HepG2 (cell line): ENCODE results near the gene EPB41L4A. TPM values are rescaled to one million over a fixed set of nuclear protein-coding genes. Genes with fewer than 3 reads are reported as not detected.

Source experiments
- ATAC-seq: fragments of 200-7000 bp; cut with Tn5 transposase; 3 replicates; pipeline ENCODE4 v1.9.1; 2020; ENCODE audit warnings: mild to moderate bottlenecking, moderate library complexity
- BruUV-seq: library from RNA; stranded (reverse); fragments of 400-500 nt; replicated peaks from 2 replicates; lab custom pipeline; 2021; lab: Mats Ljungman, UMichigan
- CTCF ChIA-PET: fragments of 300-600 bp; formaldehyde crosslinking; extraction: SDS; loops from one replicate; lab custom pipeline; 2021; ENCODE audit warnings: low total read pairs, inconsistent platforms, low intra/inter-chr PET ratio; lab: Yijun Ruan, JAX
- POLR2A ChIA-PET: fragments of 350-600 bp; sonication (Branson Sonifier 250); formaldehyde crosslinking; loops from one replicate; lab custom pipeline; 2020; ENCODE audit warnings: antibody characterized with exemption, inconsistent platforms; lab: Yijun Ruan, JAX
- DNase-seq: peaks from one replicate; pipeline ENCODE4 v3.0.0-alpha.2; 2015; ENCODE audit warnings: low spot score
- FAIRE-seq: peaks from 3 replicates; lab custom pipeline; 2011; peaks lifted over from hg19 to GRCh38; lab: Jason Lieb, UNC
- H2AFZ ChIP-seq: one replicate; pipeline ENCODE4 v1.6.1; 2011; ENCODE audit warnings: low read length, inconsistent platforms
- H3K27ac ChIP-seq: fragments of 300-600 bp; 3 replicates; pipeline ENCODE4 v1.8.0; 2011; ENCODE audit warnings: mixed run types, mild to moderate bottlenecking, mixed read lengths, low read length, inconsistent platforms; ENCODE audit not compliant: insufficient read depth; ENCODE audit errors: extremely low read length
- H3K27me3 ChIP-seq, 2 experiments: fragments of 200-600 bp in 1 of 2; 2 replicates in 1 of 2; 3 replicates in 1 of 2; pipeline versions ENCODE4 v1.6.0 to v1.8.0; 2011; ENCODE audit warnings: low read length in 2 of 2, mild to moderate bottlenecking in 2 of 2, moderate library complexity in 2 of 2, inconsistent platforms in 1 of 2; ENCODE audit not compliant: insufficient read depth in 2 of 2, control insufficient read depth in 1 of 2
- H3K36me3 ChIP-seq, 2 experiments: fragments of 200-600 bp in 1 of 2; replicated peaks in 1 of 2; 2 replicates in 1 of 2; 3 replicates in 1 of 2; pipeline versions ENCODE4 v1.5.1 to v1.8.0; 2011; ENCODE audit warnings: low read length in 2 of 2, inconsistent platforms in 1 of 2; ENCODE audit not compliant: insufficient read depth in 2 of 2, control insufficient read depth in 1 of 2
- H3K4me1 ChIP-seq: 2 replicates; pipeline ENCODE4 v1.5.1; 2012; ENCODE audit warnings: low read length, inconsistent platforms; ENCODE audit not compliant: insufficient read depth
- H3K4me2 ChIP-seq: 2 replicates; pipeline ENCODE4 v1.6.0; 2011; ENCODE audit warnings: low read depth, low read length, inconsistent platforms
- H3K4me3 ChIP-seq, 3 experiments: fragments of 200-600 bp in 1 of 3; sonication (generic), shearing (Covaris generic) in 1 of 3; replicated peaks in 1 of 3; 2 replicates each; pipeline ENCODE4 v1.5.1; 2011 to 2016; ENCODE audit warnings: low read length in 3 of 3, inconsistent platforms in 2 of 3, low read depth in 2 of 3, mild to moderate bottlenecking in 2 of 3, control low read depth in 1 of 3, mixed read lengths in 1 of 3; ENCODE audit not compliant: insufficient read depth in 1 of 3
- H3K79me2 ChIP-seq: one replicate; pipeline ENCODE4 v1.6.1; 2011; ENCODE audit warnings: low read length, inconsistent platforms; ENCODE audit not compliant: insufficient read depth
- H3K9ac ChIP-seq: 2 replicates; pipeline ENCODE4 v1.6.0; 2011; ENCODE audit warnings: mild to moderate bottlenecking, low read depth, low read length, inconsistent platforms; ENCODE audit not compliant: insufficient read depth
- H3K9me3 ChIP-seq: 2 replicates; pipeline ENCODE4 v1.5.1; 2012; ENCODE audit warnings: mild to moderate bottlenecking, low read length
- H4K20me1 ChIP-seq: 2 replicates; pipeline ENCODE4 v1.6.0; 2011; ENCODE audit warnings: inconsistent platforms, mild to moderate bottlenecking, low read length, moderate library complexity; ENCODE audit not compliant: insufficient read depth
- ARNTL ChIP-seq: sonication (generic); formaldehyde crosslinking; IDR thresholded peaks from 2 replicates; pipeline ENCODE4 v1.4.0; 2020; ENCODE audit warnings: mild to moderate bottlenecking, missing genetic modification reagents
- BCL6 ChIP-seq: IDR thresholded peaks from 2 replicates; pipeline ENCODE4 v1.6.1; 2016; ENCODE audit warnings: missing genetic modification reagents, missing compliant biosample characterization
- GTF3A ChIP-seq: sonication (generic); formaldehyde crosslinking; conservative IDR thresholded peaks from 2 replicates; pipeline ENCODE4 v1.4.0; 2020; ENCODE audit warnings: mild to moderate bottlenecking, missing genetic modification reagents
- MTF1 ChIP-seq: sonication (generic); formaldehyde crosslinking; IDR thresholded peaks from 2 replicates; pipeline ENCODE4 v1.5.0; 2020; ENCODE audit warnings: missing genetic modification reagents
- MZF1 ChIP-seq: sonication (generic); formaldehyde crosslinking; IDR thresholded peaks from 2 replicates; pipeline ENCODE4 v1.8.1; 2023; ENCODE audit warnings: mild to moderate bottlenecking, missing genetic modification reagents, borderline replicate concordance
- NFAT5 ChIP-seq: sonication (generic); formaldehyde crosslinking; IDR thresholded peaks from 2 replicates; pipeline ENCODE4 v1.4.0; 2020; ENCODE audit warnings: missing genetic modification reagents
- NFKB2 ChIP-seq: sonication (generic); formaldehyde crosslinking; IDR thresholded peaks from 2 replicates; pipeline ENCODE4 v1.4.0; 2020; ENCODE audit warnings: missing genetic modification reagents, borderline replicate concordance
- PAX8 ChIP-seq: sonication (generic); formaldehyde crosslinking; IDR thresholded peaks from 2 replicates; pipeline ENCODE4 v1.8.0; 2022; ENCODE audit warnings: mild to moderate bottlenecking, missing genetic modification reagents, borderline replicate concordance
- POLR2AphosphoS5 ChIP-seq: IDR thresholded peaks from 2 replicates; pipeline ENCODE4 v1.6.1; 2012; ENCODE audit warnings: low read depth, low read length
- TCF12 ChIP-seq, 2 experiments: fragments of 450-650 bp in 1 of 2; sonication (generic) in 1 of 2; formaldehyde crosslinking in 1 of 2; IDR thresholded peaks; 2 replicates each; pipeline versions ENCODE4 v1.6.1 to v1.8.0; 2017 to 2022; ENCODE audit warnings: antibody characterized with exemption in 1 of 2, mild to moderate bottlenecking in 1 of 2, missing genetic modification reagents in 1 of 2, moderate library complexity in 1 of 2
- TGIF2 ChIP-seq: IDR thresholded peaks from 2 replicates; pipeline ENCODE4 v1.6.1; 2016; ENCODE audit warnings: control low read depth, missing compliant biosample characterization
- ZNF121 ChIP-seq: sonication (generic); formaldehyde crosslinking; IDR thresholded peaks from 2 replicates; pipeline ENCODE4 v1.5.0; 2020; ENCODE audit warnings: mild to moderate bottlenecking, missing genetic modification reagents
- ZNF670 ChIP-seq: sonication (generic); formaldehyde crosslinking; IDR thresholded peaks from 2 replicates; pipeline ENCODE4 v1.8.0; 2022; ENCODE audit warnings: mild to moderate bottlenecking, missing genetic modification reagents, borderline replicate concordance
- ZSCAN31 ChIP-seq: sonication (generic); formaldehyde crosslinking; IDR thresholded peaks from 2 replicates; pipeline ENCODE4 v1.5.0; 2020; ENCODE audit warnings: low read depth, mild to moderate bottlenecking, missing genetic modification reagents
- ZSCAN9 ChIP-seq: IDR thresholded peaks from 2 replicates; pipeline ENCODE4 v1.6.1; 2016; ENCODE audit warnings: borderline replicate concordance
- WGBS: methylation state at CpG from one replicate; pipeline ENCODE4 v1.1.6; 2017; ENCODE audit warnings: low lambda C conversion rate; 5-methylcytosine and 5-hydroxymethylcytosine counted together
- in situ Hi-C: cut with HindIII; loops from 2 replicates; pipeline ENCODE4 v1.10.0; 2017; ENCODE audit warnings: low pct_unique_long_range_greater_than_20kb; ENCODE audit not compliant: extremely low pct_ligation_motif_present
- intact Hi-C: fragments of 100-400 bp; cut with micrococcal nuclease; formaldehyde crosslinking; loops from one replicate; pipeline ENCODE4 v1.10.0; 2022; ENCODE audit not compliant: unreplicated experiment
- polyA plus RNA-seq, 8 experiments: library from polyadenylated mRNA; depleted of rRNA in 3 of 8; stranded (reverse) in 7 of 8; unstranded in 1 of 8; fragments of >200 nt; fragmentation: Illumina TruSeq in 4 of 8; extraction: Trizol in 4 of 8; gene quantifications; 2 replicates each; pipeline versions ENCODE4 v1.2.1 to v1.2.3, GENCODE V29; 2011 to 2016; ENCODE audit warnings: low read depth in 4 of 8, missing spikeins in 1 of 8, mixed read lengths in 1 of 8; ENCODE audit not compliant: insufficient read depth in 1 of 8
- total RNA-seq, 5 experiments: library from RNA; depleted of rRNA; stranded (reverse); fragments of >200 nt; fragmentation: Illumina TruSeq; extraction: Trizol; gene quantifications; 2 replicates each; pipeline ENCODE4 v1.2.3, GENCODE V29; 2016; ENCODE audit warnings: low read depth in 1 of 5
- TF ChIP-seq, protein P1 (sequence below): sonication (generic); formaldehyde crosslinking; IDR thresholded peaks from 2 replicates; pipeline ENCODE4 v1.8.1; 2023; ENCODE audit warnings: mild to moderate bottlenecking, missing genetic modification reagents

EPB41L4A gene
- total and polyA plus RNA-seq, 2 of the 13 experiments (the other 11 are each of a cell fraction or from before 2014, with no cell fraction given), result 0.07 TPM; not detected in 1

GRCh38 chr5:112316731-112317130, 102.3 kb downstream of the EPB41L4A start (continued):
- TF ChIP-seq ZSCAN31 (CRISPR knock-in tag), result no peak
- no peak for TF ChIP-seq NFAT5 (CRISPR knock-in tag)
- TF ChIP-seq ZNF670 (CRISPR knock-in tag), result no peak
- TF ChIP-seq ZSCAN9, result no peak
- TF ChIP-seq POLR2AphosphoS5, result no peak
- no peak for TF ChIP-seq MZF1 (CRISPR knock-in tag)
- no peak for TF ChIP-seq TCF12 (IDR thresholded peaks at IDR 0.05)
- no peak for TF ChIP-seq TCF12 (CRISPR knock-in tag; IDR thresholded peaks at IDR 0.05)

DNA sequence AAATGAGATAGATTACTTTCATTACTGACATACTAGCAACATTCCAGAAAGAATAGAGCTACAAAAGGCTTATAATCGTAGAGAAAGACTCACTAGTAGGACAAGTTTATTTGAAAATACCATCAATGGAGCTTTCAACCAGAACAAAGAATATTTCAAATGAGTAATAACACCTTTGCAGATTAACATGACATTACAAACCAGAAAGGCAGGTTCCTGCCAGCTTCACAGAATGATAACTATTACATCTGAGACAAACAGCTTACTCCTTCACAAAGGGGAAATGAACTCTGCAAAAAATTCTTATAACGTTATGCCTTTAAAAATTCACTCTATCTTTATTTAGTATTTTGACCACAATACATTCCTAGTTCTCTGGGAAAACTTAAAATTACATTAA, 103.1 kb downstream of the EPB41L4A start:
- Histone ChIP-seq H3K27me3 (no peaks in the 10 kb centered on the region; a peak in 1 of 5 replicates), H3K4me2 (no peak overlapping the region), H4K20me1 (no peaks in the 10 kb centered on the region), H3K36me3 (no peaks in the 10 kb centered on the region), H3K79me2 (no peaks in the 10 kb centered on the region), H3K9ac (no peak overlapping the region), H3K9me3 (no peaks in the 10 kb centered on the region), H2AFZ (no peak overlapping the region), H3K27ac (no peak overlapping the region), H3K4me3 (no peak overlapping the region), H3K4me1 (no peaks in the 10 kb centered on the region)
- no peak for TF ChIP-seq ARNTL (CRISPR knock-in tag)
- TF ChIP-seq BCL6 (CRISPR knock-in tag), result no peak
- TF ChIP-seq, protein P1, sequence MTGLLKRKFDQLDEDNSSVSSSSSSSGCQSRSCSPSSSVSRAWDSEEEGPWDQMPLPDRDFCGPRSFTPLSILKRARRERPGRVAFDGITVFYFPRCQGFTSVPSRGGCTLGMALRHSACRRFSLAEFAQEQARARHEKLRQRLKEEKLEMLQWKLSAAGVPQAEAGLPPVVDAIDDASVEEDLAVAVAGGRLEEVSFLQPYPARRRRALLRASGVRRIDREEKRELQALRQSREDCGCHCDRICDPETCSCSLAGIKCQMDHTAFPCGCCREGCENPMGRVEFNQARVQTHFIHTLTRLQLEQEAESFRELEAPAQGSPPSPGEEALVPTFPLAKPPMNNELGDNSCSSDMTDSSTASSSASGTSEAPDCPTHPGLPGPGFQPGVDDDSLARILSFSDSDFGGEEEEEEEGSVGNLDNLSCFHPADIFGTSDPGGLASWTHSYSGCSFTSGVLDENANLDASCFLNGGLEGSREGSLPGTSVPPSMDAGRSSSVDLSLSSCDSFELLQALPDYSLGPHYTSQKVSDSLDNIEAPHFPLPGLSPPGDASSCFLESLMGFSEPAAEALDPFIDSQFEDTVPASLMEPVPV, result no peak
- TF ChIP-seq TGIF2 (CRISPR knock-in tag), result no peak
- no peak for TF ChIP-seq MTF1 (CRISPR knock-in tag)
- TF ChIP-seq GTF3A (CRISPR knock-in tag), result no peak
- no peak for TF ChIP-seq NFKB2
- TF ChIP-seq ZNF121 (CRISPR knock-in tag), result no peak
- no peak for TF ChIP-seq PAX8
- DNase-seq (no peak), FAIRE-seq (no peak), ATAC-seq (no peak)
- in situ Hi-C loops, result no loop called here
- intact Hi-C loops, result no loop called here
- ChIA-PET CTCF (no interaction called here), POLR2A (no interaction called here)
- 1% methylated on average over 2 of the region's 2 CpGs for WGBS
- no TSS peak for BruUV-seq
